Loucy (cell line): ENCODE data around the gene ME3.

ENCODE experiments used
- CTCF ChIP-seq: fragments of 200-600 bp; sonication (generic); conservative IDR thresholded peaks from 2 replicates; pipeline ENCODE4 v1.5.1; 2014; ENCODE audit warnings: mild to moderate bottlenecking, antibody characterized with exemption, low read length
- EZH2phosphoT487 ChIP-seq: fragments of 200-600 bp; IDR thresholded peaks from 2 replicates; pipeline ENCODE4 v1.6.1; 2018; ENCODE audit warnings: antibody characterized with exemption, mild to moderate bottlenecking, moderate library complexity, borderline replicate concordance

GRCh38 chr11:86558207-86558606 lies 114.2 kb downstream of the ME3 start:
- TF ChIP-seq EZH2phosphoT487 (no peak), CTCF (no peak)
